Ascending aorta (tissue), 2 donors: ENCODE data around the gene P3H2. TPM values are rescaled to one million over a fixed set of nuclear protein-coding genes. Genes with fewer than 3 reads are reported as not detected.

Experiments used
- DNase-seq, 2 donors: peaks; one replicate each; pipeline ENCODE4 v3.0.0-alpha.2; 2019; ENCODE audit warnings: low spot score in 2 of 2
- H3K27ac ChIP-seq, 2 donors: fragments of 200-600 bp; sonication (generic); one replicate each; pipeline ENCODE4 v1.5.1; 2016 to 2017; ENCODE audit warnings: mild to moderate bottlenecking in 1 of 2
- H3K27me3 ChIP-seq: fragments of 200-600 bp; sonication (generic); one replicate; pipeline ENCODE4 v1.5.1; 2017
- H3K36me3 ChIP-seq, 2 donors: fragments of 200-600 bp; sonication (generic); one replicate each; pipeline ENCODE4 v1.5.1; 2016
- H3K4me1 ChIP-seq, 2 donors: fragments of 200-600 bp; sonication (generic); one replicate each; pipeline ENCODE4 v1.5.1; 2016 to 2017; ENCODE audit warnings: mild to moderate bottlenecking in 1 of 2
- H3K4me3 ChIP-seq, 2 donors: fragments of 200-600 bp; sonication (generic); one replicate each; pipeline ENCODE4 v1.5.1; 2016 to 2017; ENCODE audit warnings: mild to moderate bottlenecking in 1 of 2
- H3K9me3 ChIP-seq, 2 donors: fragments of 200-600 bp; sonication (generic); one replicate each; pipeline ENCODE4 v1.5.1; 2016
- CTCF ChIP-seq, 3 experiments: fragments of 200-600 bp in 2 of 3; fragments of 450-650 bp in 1 of 3; sonication (generic) in 2 of 3; IDR thresholded peaks; one replicate each; pipeline ENCODE4 v1.5.1; 2016 to 2019; ENCODE audit warnings: antibody characterized with exemption in 3 of 3, mild to moderate bottlenecking in 1 of 3, moderate library complexity in 1 of 3
- intact Hi-C: fragments of 100-400 bp; cut with DNase I; formaldehyde crosslinking; loops from one replicate; pipeline ENCODE4 v1.15.1; 2023
- total RNA-seq: library from RNA; depleted of rRNA; stranded (reverse); fragments of >200 nt; gene quantifications from one replicate; pipeline ENCODE4 v1.1.0, GENCODE V29; 2016

The P3H2 gene
- total RNA-seq, 1 donor from 2014 or later, result 15.6 TPM

DNA sequence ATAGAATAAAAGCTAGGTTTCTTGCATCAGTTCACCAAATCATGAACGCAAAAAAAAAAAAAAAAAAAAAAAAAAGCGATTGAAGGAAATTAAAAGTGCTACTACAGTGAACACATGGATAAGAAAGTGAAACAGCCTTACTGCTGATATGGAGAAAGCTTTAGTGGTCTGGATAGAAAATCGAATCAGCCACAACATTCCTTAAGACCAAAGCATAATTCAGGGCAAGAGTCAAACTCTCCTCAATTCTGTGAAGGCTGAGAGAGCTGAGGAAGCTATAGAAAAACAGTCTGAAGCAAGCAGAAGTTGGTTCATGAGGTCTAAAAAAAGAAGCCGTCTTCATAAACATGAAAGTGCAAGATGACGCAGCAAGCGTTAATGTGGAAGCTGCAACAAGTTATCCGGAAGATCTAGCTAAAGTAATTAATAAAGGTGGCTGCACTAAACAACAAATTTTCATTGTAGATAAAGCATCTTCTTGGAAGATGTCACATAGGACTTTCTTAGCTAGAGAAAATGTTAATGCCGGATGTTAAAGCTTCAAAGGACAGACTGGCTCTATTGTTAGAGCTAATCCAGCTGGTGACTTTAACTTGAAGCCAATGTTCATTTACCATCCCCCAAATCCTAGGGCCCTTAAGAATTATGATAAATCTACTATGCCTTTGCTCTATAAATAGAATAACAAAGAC lies 19.2 kb downstream of the P3H2 start:
- DNase-seq, result no peak
- H3K4me1 ChIP-seq, result no peaks in the 10 kb centered on the region

GRCh38 chr3:190099099-190099498 lies 21.6 kb downstream of the P3H2 start:
- intact Hi-C loops, result no loop called here
- DNase-seq, result no peak
- no peak overlapping the region for H3K4me3 ChIP-seq
- no peak overlapping the region for H3K27ac ChIP-seq
- no peaks in the 10 kb centered on the region for H3K36me3 ChIP-seq
- H3K27me3 ChIP-seq, result no peaks in the 10 kb centered on the region
- peaks cover 0 to 5% of the 10 kb centered on the region in 2 donors for H3K4me1 ChIP-seq
- H3K9me3 ChIP-seq, result no peaks in the 10 kb centered on the region
- TF ChIP-seq CTCF (IDR thresholded peaks at IDR 0.05), result no peak

More for the DNA sequence above, 19.2 kb downstream of the P3H2 start:
- intact Hi-C loops, result no loop called here
- no peak for TF ChIP-seq CTCF (IDR thresholded peaks at IDR 0.05)
- H3K4me3 ChIP-seq, result peak overlapping the region; percentile 17 to 33
- no peaks in the 10 kb centered on the region for H3K9me3 ChIP-seq
- no peaks in the 10 kb centered on the region for H3K27me3 ChIP-seq
- H3K36me3 ChIP-seq, result no peaks in the 10 kb centered on the region
- peak overlapping the region; percentile 59 to 61 for H3K27ac ChIP-seq

DNA sequence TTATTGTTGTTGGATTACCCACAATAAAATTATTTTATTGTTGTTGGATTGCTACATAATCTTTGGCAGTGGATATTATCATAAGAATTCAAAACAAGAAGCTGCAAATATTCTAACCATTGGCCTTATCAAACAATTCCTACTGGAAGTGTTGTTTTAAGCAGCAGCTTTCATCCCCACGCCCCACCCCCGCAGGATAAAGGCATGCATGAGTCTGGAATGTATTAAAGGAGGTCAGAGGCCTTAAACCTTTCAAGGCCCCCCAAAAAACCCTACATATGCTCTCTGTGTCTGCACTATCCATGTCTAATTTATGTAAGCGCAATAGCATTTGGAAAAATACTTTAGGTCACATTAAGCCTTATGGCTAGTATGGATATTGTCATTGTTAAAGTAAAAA lies 23.1 kb downstream of the P3H2 start:
- H3K4me1 ChIP-seq, result peaks cover 4 to 19% of the 10 kb centered on the region in 2 donors
- intact Hi-C loops, result loop anchor here (2.0 kb wide), 1 partner anchor 21 kb away; no protein-coding TSS in a partner anchor
- TF ChIP-seq CTCF (IDR thresholded peaks at IDR 0.05), result no peak

GRCh38 chr3:190097025-190097424 lies 23.7 kb downstream of the P3H2 start:
- intact Hi-C loops, result loop anchor here (2.0 kb wide), 1 partner anchor 22 kb away; no protein-coding TSS in a partner anchor
- TF ChIP-seq CTCF (IDR thresholded peaks at IDR 0.05), result no peak
- no peak overlapping the region for H3K4me3 ChIP-seq
- no peak overlapping the region for H3K27ac ChIP-seq
- no peaks in the 10 kb centered on the region for H3K27me3 ChIP-seq
- no peaks in the 10 kb centered on the region for H3K36me3 ChIP-seq
- H3K9me3 ChIP-seq, result no peaks in the 10 kb centered on the region
- no peak for DNase-seq
- peaks cover 4 to 22% of the 10 kb centered on the region in 2 donors for H3K4me1 ChIP-seq

More for the DNA sequence above, 23.1 kb downstream of the P3H2 start:
- H3K36me3 ChIP-seq, result no peaks in the 10 kb centered on the region
- H3K4me3 ChIP-seq, result no peak overlapping the region
- H3K27ac ChIP-seq, result no peak overlapping the region
- no peaks in the 10 kb centered on the region for H3K9me3 ChIP-seq
- H3K27me3 ChIP-seq, result no peaks in the 10 kb centered on the region
- DNase-seq, result no peak

GRCh38 chr3:190096345-190096744 lies 24.4 kb downstream of the P3H2 start:
- Histone ChIP-seq H3K36me3 (no peaks in the 10 kb centered on the region), H3K4me1 (peaks cover 4 to 22% of the 10 kb centered on the region in 2 donors)

More at GRCh38 chr3:190096345-190096744, 24.4 kb downstream of the P3H2 start:
- no peak overlapping the region for H3K4me3 ChIP-seq
- no peaks in the 10 kb centered on the region for H3K9me3 ChIP-seq
- no peak for TF ChIP-seq CTCF (IDR thresholded peaks at IDR 0.05)
- H3K27ac ChIP-seq, result no peak overlapping the region
- intact Hi-C loops, result loop anchor here (2.0 kb wide), 1 partner anchor 22 kb away; no protein-coding TSS in a partner anchor
- no peak for DNase-seq
- no peaks in the 10 kb centered on the region for H3K27me3 ChIP-seq
